Suprapubic skin (tissue), 4 donors: ENCODE measurements around the gene CYB561D2. TPM values are rescaled to one million over a fixed set of nuclear protein-coding genes. Genes with fewer than 3 reads are reported as not detected.
A peak's percentile ranks its signal among the peaks of the same experiment; 100 is the strongest.

Experiments
- DNase-seq, 2 donors: peaks; one replicate each; pipeline ENCODE4 v3.0.0-alpha.2; 2019; ENCODE audit warnings: low spot score in 2 of 2
- H3K27ac ChIP-seq: fragments of 200-600 bp; sonication (generic); one replicate; pipeline ENCODE4 v1.5.1; 2019
- H3K27me3 ChIP-seq: fragments of 200-600 bp; sonication (generic); one replicate; pipeline ENCODE4 v1.5.1; 2019
- H3K36me3 ChIP-seq: fragments of 200-600 bp; sonication (generic); one replicate; pipeline ENCODE4 v1.5.1; 2019
- H3K4me1 ChIP-seq: fragments of 200-600 bp; sonication (generic); one replicate; pipeline ENCODE4 v1.5.1; 2019
- H3K4me3 ChIP-seq: fragments of 200-600 bp; sonication (generic); one replicate; pipeline ENCODE4 v1.5.1; 2019; ENCODE audit warnings: mild to moderate bottlenecking
- H3K9me3 ChIP-seq: fragments of 200-600 bp; sonication (generic); one replicate; pipeline ENCODE4 v1.5.1; 2019
- EP300 ChIP-seq: sonication (generic); formaldehyde crosslinking; IDR thresholded peaks from one replicate; pipeline ENCODE4 v1.6.1; 2017; ENCODE audit warnings: antibody characterized with exemption
- POLR2A ChIP-seq, 2 donors: fragments of 450-650 bp; IDR thresholded peaks; one replicate each; pipeline ENCODE4 v1.6.1; 2017; ENCODE audit warnings: antibody characterized with exemption in 2 of 2, mild to moderate bottlenecking in 2 of 2, moderate library complexity in 2 of 2
- POLR2AphosphoS5 ChIP-seq, 3 donors: sonication (generic); formaldehyde crosslinking; IDR thresholded peaks; one replicate each; pipeline ENCODE4 v1.6.1; 2017; ENCODE audit warnings: antibody characterized with exemption in 3 of 3
- WGBS: methylation state at CpG from one replicate; pipeline ENCODE4 v1.1.5; 2018; 5-methylcytosine and 5-hydroxymethylcytosine counted together
- total RNA-seq, 4 donors: library from RNA; depleted of rRNA; stranded (reverse); fragments of >200 nt; gene quantifications; one replicate each; pipeline ENCODE4 v1.1.0, GENCODE V29; 2016
- TF ChIP-seq, protein P1 (sequence below), 2 donors: fragments of 200-600 bp in 1 of 2; fragments of 450-650 bp in 1 of 2; sonication (generic) in 1 of 2; IDR thresholded peaks; one replicate each; pipeline ENCODE4 v1.5.1; 2016 to 2019; ENCODE audit warnings: antibody characterized with exemption in 2 of 2, mild to moderate bottlenecking in 1 of 2, moderate library complexity in 1 of 2

The CYB561D2 gene
- total RNA-seq, 4 donors from 2014 or later, result 12.8 to 29.8 (median 17.9) TPM

DNA sequence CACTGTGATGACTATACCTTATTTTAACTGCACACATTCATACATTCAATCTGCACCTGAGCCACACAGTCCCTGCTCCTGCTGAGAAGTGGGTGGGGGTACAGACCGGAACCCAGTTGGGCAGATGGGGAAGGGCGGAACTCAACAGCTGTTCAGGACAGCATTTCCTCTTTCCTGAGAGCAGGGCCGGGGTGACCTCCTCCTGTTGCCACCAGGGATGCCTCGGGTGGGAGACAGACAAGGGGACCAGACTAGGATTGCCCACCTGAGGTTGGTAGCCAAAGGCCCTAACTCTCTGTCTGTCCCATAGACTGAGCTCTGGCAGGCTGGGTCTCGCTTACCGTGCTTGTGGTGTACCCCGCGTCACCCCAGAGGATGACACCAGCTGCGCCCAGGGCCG, 32.0 kb upstream of the CYB561D2 start:
- Histone ChIP-seq H3K4me3 (peak overlapping the region; percentile 93), H3K36me3 (peaks cover 19% of the 10 kb centered on the region)
- WGBS, result 85% methylated on average over 10 of the region's 10 CpGs

DNA sequence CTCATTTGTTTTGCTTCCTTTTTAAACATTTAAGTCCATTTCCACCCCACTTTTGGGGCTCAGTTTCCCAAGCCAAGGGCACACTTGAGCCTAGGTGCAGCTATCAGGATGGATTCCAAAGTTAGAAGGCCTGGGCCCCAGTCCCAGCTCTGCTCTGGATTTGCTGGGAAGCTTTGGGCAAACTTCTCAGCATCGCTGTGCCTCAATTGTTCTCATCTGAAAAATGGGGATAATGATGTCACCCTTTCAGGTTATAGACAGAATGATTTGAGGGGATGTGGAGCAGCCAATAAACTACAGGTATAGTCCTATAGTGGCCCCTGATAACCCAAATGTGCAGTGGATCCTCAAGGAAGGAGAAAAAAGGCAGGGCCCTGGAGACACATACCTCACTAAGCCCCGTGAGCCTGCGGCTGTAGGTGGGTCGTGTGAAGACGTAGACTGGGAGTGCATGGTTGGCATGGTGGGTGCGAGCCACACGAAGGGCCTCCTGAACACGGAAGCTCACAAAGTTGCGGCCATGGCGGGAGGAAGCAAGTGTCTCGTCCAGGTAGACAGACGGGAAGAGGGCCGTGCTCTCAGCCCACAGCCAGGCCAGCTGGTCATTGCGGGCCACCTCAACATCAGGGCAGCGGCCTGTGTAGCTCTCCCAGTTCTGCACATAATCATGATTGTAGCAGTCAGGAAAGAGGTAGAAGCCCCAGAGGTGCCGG, 31.3 kb upstream of the CYB561D2 start:
- 87% methylated on average over 14 of the region's 16 CpGs for WGBS
- peaks cover 19% of the 10 kb centered on the region for H3K36me3 ChIP-seq
- H3K27ac ChIP-seq, result no peak overlapping the region
- no peaks in the 10 kb centered on the region for H3K9me3 ChIP-seq
- peaks cover 89% of the 10 kb centered on the region for H3K4me1 ChIP-seq
- TF ChIP-seq POLR2A (IDR thresholded peaks at IDR 0.05) (no peak), POLR2AphosphoS5 (IDR thresholded peaks at IDR 0.05) (no peak), EP300 (no peak)
- TF ChIP-seq, protein P1, sequence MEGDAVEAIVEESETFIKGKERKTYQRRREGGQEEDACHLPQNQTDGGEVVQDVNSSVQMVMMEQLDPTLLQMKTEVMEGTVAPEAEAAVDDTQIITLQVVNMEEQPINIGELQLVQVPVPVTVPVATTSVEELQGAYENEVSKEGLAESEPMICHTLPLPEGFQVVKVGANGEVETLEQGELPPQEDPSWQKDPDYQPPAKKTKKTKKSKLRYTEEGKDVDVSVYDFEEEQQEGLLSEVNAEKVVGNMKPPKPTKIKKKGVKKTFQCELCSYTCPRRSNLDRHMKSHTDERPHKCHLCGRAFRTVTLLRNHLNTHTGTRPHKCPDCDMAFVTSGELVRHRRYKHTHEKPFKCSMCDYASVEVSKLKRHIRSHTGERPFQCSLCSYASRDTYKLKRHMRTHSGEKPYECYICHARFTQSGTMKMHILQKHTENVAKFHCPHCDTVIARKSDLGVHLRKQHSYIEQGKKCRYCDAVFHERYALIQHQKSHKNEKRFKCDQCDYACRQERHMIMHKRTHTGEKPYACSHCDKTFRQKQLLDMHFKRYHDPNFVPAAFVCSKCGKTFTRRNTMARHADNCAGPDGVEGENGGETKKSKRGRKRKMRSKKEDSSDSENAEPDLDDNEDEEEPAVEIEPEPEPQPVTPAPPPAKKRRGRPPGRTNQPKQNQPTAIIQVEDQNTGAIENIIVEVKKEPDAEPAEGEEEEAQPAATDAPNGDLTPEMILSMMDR (IDR thresholded peaks at IDR 0.05), result no peak
- H3K4me3 ChIP-seq, result peak overlapping the region; percentile 93
- no peaks in the 10 kb centered on the region for H3K27me3 ChIP-seq
- peak in 1 of 2 donors; percentile 63 for DNase-seq

More for the DNA sequence above, 32.0 kb upstream of the CYB561D2 start:
- Histone ChIP-seq H3K27me3 (no peaks in the 10 kb centered on the region), H3K4me1 (peaks cover 87% of the 10 kb centered on the region), H3K9me3 (no peaks in the 10 kb centered on the region), H3K27ac (peak overlapping the region; percentile 89)
- no peak for DNase-seq
- TF ChIP-seq, protein P1 (IDR thresholded peaks at IDR 0.05), result no peak
- TF ChIP-seq POLR2A (IDR thresholded peaks at IDR 0.05) (no peak), POLR2AphosphoS5 (IDR thresholded peaks at IDR 0.05) (no peak), EP300 (no peak)

DNA sequence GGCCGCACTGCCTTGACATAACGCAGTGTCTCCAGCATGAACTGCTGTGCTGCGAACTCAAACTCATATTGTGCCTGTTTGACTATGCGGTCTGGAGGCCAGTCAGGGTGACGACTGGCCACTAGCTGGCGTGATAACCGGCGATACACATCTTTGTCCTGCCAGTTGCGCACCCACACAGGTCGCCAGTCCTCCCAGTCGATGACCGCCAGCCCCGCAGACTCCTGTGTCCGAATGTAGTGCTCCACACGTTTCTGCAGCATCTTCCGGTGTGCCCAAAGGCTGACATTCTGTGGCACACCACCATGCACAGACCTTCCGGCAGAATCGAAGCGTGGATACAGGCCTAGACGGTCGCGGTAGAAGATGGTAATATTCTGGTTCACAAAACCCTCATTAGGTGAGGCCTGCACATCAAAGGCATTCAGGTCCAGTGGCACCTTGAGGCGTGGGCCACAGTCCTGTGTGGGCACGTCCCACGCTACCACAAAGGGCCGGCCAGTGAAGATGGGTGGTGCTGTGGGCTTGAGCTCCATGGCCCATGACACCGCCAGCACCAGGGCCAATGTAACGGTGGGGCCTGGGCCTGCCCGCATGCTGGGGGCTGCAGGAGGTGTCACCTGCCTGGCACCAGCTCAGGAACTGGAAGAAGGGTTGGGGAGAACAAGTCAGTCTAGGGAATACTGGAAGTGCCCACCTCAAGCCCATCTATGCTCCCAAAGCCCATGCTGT, 30.6 kb upstream of the CYB561D2 start:
- no peak for DNase-seq
- Histone ChIP-seq H3K27ac (peak overlapping the region; percentile 96), H3K27me3 (no peaks in the 10 kb centered on the region), H3K36me3 (peaks cover 20% of the 10 kb centered on the region), H3K9me3 (no peaks in the 10 kb centered on the region), H3K4me3 (peak overlapping the region; percentile 93), H3K4me1 (peaks cover 89% of the 10 kb centered on the region)
- TF ChIP-seq, protein P1 (IDR thresholded peaks at IDR 0.05), result no peak
- TF ChIP-seq POLR2A (IDR thresholded peaks at IDR 0.05) (no peak), POLR2AphosphoS5 (IDR thresholded peaks at IDR 0.05) (no peak), EP300 (no peak)
- WGBS, result 82% methylated on average over 16 of the region's 29 CpGs

DNA sequence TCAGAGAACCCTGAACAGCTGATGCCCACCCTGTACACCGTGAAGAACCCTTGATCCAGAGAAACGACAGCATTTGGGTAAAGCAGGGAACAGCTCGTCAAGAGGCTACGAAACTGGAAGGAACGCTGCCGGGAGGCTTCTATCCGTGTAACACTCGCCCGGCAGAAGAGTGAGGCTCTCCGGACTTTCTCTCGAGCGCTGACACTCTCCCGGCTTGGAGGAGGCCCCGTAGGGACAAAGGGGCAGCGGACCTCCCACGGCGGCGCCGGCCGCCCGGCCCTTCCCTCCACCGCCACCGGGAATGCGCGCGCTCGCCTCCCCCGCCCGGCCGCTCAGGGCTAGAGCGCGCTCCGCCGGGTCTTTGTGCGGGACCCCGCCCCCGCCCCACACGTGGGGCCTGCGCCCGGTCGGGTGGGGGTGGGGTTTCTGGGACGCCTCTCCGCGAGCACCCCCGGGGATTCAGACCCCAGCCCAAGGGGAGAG, 29.8 kb upstream of the CYB561D2 start:
- H3K27me3 ChIP-seq, result no peaks in the 10 kb centered on the region
- H3K4me1 ChIP-seq, result peaks cover 85% of the 10 kb centered on the region
- H3K27ac ChIP-seq, result peak overlapping the region; percentile 96
- peaks cover 28% of the 10 kb centered on the region for H3K36me3 ChIP-seq
- DNase-seq, result no peak
- WGBS, result 0% methylated on average over 6 of the region's 45 CpGs
- H3K9me3 ChIP-seq, result no peaks in the 10 kb centered on the region
- peak overlapping the region; percentile 93 for H3K4me3 ChIP-seq
- no peak for TF ChIP-seq POLR2AphosphoS5 (IDR thresholded peaks at IDR 0.05)

DNA sequence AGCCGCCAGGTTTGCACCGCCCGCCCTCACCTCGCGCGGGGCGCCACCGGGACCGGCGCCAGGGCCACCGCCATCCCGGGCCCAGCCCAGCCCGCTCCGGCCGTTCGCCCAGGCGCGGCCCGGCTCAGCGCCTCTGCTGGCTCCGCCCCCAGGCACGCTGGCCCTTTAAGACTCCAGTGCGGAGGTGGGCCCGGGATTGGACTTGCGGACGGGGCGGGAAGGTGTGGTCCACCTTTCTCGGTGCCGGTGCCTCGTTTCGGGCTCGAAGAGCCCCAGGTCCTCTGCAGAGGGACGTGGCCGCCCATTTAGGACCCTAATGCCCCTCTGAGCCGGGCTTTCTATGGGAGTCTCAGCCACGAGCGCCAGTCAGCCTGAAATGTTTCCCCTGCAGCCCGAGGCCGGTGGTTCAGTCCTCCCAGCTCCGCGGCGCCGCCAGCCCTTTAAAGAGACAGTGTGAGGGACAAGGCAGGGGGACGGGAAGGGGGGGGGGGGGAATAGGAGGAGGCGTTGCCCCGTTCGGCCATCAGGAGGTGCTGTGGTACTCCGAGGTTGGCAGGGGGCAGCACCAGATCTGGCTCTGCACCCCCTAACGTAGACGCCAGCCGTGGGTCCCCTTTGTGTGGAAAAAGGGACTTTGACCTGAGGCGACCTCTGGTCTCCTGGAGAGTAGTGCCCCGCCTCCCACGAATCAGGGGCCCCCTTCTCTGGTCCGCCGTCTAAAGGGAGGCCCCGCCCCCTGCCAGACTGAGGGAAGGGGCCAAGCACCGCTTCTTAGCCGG, 29.1 kb upstream of the CYB561D2 start:
- Histone ChIP-seq H3K4me3 (peak overlapping the region; percentile 93), H3K36me3 (peaks cover 31% of the 10 kb centered on the region), H3K27me3 (no peaks in the 10 kb centered on the region), H3K9me3 (no peaks in the 10 kb centered on the region), H3K4me1 (peaks cover 84% of the 10 kb centered on the region), H3K27ac (peak overlapping the region; percentile 96)
- 10% methylated on average over 10 of the region's 59 CpGs for WGBS
- TF ChIP-seq POLR2AphosphoS5 (IDR thresholded peaks at IDR 0.05) (peak in 2 of 3 donors; percentile 13 to 83), EP300 (no peak)
- TF ChIP-seq, protein P1 (IDR thresholded peaks at IDR 0.05), result peak in 1 of 2 donors; percentile 51
- peak; percentile 92 to 95 for DNase-seq
